HG03439 (cell line): ENCODE results near the gene PRKCH.
A peak's percentile ranks its signal among the peaks of the same experiment; 100 is the strongest.

Experiments used
- ATAC-seq: cut with Tn5 transposase; IDR thresholded peaks from one replicate; pipeline ENCODE4 v1.9.1; 2021; ENCODE audit warnings: mild to moderate bottlenecking, moderate library complexity; ENCODE audit not compliant: unreplicated experiment

Gene PRKCH

GRCh38 chr14:61505815-61506809, 184.7 kb downstream of the PRKCH start:
- ATAC-seq = no peak

- ATAC-seq = no peak
These were observed 187.1 kb downstream of the PRKCH start for GRCh38 chr14:61508526-61508925.

- no peak for ATAC-seq
These were observed 189.6 kb downstream of the PRKCH start for GRCh38 chr14:61510736-61511557.

GRCh38 chr14:61511558-61511948, 190.2 kb downstream of the PRKCH start:
- no peak for ATAC-seq

- ATAC-seq = no peak
These were observed 190.9 kb downstream of the PRKCH start for GRCh38 chr14:61512026-61512834.

- ATAC-seq = no peak
These were observed 192.8 kb downstream of the PRKCH start for GRCh38 chr14:61513986-61514830.

- no peak for ATAC-seq
These were observed 193.5 kb downstream of the PRKCH start for GRCh38 chr14:61514927-61515326.

GRCh38 chr14:61515436-61516117, 194.2 kb downstream of the PRKCH start:
- ATAC-seq = no peak

GRCh38 chr14:61516118-61516743, 194.9 kb downstream of the PRKCH start:
- no peak for ATAC-seq

GRCh38 chr14:61516964-61517653, 195.7 kb downstream of the PRKCH start:
- no peak for ATAC-seq

GRCh38 chr14:61517911-61518384, 196.6 kb downstream of the PRKCH start:
- no peak for ATAC-seq

GRCh38 chr14:61518403-61518802, 197.0 kb downstream of the PRKCH start:
- peak; percentile 51 for ATAC-seq

- no peak for ATAC-seq
These were observed 197.7 kb downstream of the PRKCH start for GRCh38 chr14:61519106-61519505.

- ATAC-seq = no peak
These were observed 198.4 kb downstream of the PRKCH start for GRCh38 chr14:61519735-61520134.

- no peak for ATAC-seq
These were observed 199.2 kb downstream of the PRKCH start for GRCh38 chr14:61520576-61520975.

- no peak for ATAC-seq
These were observed 200.4 kb downstream of the PRKCH start for GRCh38 chr14:61521773-61522172.

- ATAC-seq = no peak
These were observed 202.4 kb downstream of the PRKCH start for GRCh38 chr14:61523751-61524150.

- no peak for ATAC-seq
These were observed 202.9 kb downstream of the PRKCH start for GRCh38 chr14:61524211-61524806.
